Measurements from ENCODE around the gene LIPT2.

Gene LIPT2

DNA sequence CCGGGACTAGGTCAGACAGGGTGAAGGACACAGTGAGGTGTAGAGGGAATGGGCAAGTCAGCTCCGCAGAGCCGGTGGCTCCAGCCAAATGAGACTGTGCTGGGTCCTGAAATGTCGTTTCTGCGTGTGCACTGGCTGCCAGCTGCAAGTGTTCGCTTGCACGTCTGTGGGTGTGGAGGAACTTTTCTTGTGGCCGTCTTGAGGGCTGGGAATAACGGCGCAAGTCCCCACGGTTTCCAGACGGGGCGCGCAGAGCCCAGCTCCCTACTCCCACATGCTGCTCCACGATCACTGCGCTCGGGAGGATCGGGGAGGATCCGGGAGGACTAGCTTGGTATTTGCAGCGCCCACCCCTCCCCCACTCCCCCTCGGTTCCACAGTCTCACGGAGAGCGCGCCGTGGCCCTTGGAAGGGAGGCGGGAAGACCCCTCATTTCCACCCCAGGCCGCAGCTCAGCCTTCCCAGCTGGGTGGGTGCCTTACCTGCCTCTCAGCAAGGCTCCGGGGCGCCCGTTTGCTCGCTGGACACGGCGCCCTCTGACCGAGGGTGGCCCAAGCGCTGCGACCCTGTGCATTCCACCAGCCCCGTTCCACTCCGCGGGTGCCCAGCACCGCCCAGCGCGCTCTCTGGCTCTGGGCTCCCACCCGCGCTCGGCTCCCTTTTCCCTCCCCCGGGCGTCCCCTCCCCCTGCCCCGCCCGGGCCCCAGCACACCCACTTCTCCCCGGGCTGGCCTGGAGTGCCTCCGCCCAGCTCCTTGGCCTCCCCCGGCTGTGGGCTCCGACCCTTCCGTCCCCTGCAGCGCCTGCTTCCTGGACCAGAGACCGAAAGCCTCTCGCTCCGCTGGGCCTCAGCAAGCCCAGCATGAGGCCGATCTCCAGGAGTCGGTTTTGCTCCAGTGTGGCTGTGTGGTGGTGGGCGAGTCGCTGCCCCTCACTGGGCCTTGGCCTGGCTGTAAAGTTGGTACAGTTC, 26.3 kb downstream of the LIPT2 start, which contains the start of gene KCNE3:
KCNE3 (minus strand) TSS at position 634 of the 970 bp plus-strand sequence. CDS start 9,986 bp downstream, outside the sequence.
- DNase-seq (ENCODE audit: low read depth in 2 of 2) = no peak

DNA sequence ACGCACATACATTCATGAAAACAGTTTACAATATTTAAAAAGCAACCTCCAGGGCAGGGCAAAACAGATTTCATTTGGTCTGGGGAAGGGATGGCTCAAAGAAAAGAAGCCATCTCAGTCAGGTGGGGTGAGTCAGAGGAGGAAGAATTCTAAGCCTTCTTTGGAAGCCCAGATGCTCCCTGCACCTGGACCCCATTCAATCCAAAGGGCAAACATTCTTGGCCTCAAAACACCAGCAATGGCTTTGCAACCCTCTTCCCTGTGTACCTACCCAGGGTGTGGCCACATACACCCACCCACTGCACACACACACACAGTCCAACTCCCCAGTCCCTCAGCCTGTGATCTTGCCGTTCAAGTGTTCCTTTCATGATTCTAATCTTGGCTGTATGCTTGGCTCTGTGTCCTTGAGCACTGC, 28.2 kb downstream of the LIPT2 start:
- no peak for DNase-seq (ENCODE audit: low read depth in 2 of 2)

DNA sequence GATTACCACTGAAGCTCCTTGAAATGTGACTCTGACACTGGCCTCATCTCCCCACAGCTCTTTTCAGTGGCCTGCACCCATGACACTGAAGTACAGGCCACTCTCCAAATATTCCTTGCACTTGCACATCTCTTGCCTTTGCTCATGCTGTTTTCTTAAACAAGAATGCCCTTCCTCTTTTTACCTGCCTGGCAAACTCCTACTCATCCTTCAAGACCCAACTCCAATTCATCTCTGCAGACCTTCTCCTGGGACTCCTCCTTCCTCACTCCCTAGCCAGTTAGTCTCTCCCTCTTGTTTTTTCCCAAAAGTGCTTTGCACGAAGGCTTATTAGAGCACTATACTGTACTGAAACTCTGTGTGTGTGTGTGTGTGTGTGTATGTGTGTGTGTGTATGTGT, 28.8 kb downstream of the LIPT2 start:
- no peak for DNase-seq (ENCODE audit: low read depth in 2 of 2)

DNA sequence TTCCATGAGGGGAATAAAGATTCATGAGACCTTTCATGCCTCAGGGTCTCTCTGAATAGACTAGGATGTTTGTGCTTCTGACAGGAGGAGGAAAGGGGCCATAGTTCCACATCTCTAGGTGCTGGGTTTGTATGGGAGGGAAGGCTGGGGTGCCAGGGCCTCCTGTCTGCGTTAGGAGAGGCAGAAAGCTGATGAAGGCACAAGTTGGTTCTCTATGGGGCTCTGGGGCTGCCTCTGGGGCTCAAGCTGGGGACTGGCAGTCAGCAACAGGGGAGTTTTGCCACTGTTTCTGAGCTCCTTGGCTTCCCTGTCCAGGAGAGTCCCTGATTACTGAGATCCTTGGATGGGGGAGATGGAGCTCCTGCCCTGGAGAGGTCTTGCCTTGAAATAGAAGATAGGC, 30.3 kb downstream of the LIPT2 start:
- DNase-seq (ENCODE audit: low read depth in 2 of 2) = no peak

DNA sequence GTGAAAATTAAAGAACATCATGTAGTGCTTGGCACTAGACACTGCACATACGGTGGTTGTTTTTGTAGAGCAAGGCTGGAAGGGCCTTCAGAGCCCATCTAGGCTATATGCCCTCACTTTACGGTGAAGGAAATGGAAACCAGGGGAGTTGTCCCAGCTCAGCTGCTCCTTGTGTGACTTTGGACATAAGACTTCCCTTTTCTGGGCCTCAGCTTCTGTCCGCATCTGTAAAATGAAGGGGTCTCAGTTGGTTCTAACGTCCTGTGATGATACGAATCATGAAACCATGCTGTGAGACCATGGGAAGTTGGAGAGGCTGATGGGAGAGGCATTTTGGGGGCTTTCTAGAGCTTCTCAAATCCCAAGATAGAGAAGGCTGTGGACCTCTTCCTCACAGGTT, 30.9 kb downstream of the LIPT2 start:
- DNase-seq (ENCODE audit: low read depth in 2 of 2) = no peak

DNA sequence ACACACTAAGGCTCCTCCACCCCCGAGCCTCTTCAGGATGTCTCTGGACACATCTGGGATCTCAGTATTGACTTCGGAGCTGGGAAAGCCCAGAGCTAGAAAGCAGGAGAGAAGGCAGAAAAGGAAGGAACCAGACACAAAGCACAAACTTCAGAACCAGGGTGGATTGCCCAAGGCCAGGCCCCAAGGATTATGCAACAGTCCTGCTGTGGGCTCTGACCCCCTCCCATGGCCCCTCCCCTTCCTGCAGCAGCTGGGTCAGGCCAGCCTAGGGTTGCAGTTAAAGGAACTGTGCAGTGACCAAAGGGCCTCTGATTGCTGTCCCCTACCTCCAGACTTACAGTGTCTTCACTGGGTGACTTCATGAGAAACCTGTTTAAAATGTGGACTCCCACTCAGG, 31.5 kb downstream of the LIPT2 start:
- DNase-seq (ENCODE audit: low read depth in 2 of 2) = no peak

DNA sequence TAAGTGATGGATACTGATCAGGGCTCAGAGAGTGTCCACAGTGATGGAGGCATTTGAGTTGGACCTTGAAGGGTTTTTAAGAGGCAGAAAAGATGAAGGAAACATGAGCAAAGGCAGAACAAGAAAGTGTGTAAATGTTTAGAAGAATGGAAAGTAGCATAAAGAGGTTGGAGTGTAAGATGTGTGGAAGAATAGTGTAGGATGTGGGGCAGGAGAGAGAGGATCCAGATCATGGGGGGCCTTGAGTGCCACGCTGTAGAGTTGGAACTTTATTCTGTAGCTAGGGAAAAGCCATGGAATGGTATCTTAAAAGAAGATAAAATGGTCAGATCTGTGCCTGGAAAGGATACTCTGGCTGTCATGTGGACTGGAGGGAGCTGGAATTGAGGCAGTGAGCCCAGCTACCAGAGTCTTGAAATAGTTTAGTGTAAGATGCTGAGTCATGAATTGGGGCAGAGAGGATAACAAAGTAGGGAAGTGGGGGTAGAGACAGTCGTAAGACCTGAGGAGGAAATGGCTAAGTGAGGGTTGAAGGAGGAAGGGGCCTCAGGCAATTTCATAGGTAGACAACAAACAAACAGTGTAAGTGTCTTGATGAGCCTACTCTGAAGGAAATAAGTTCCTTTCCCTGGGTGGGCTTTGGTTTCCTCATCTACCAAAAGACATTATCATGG, 32.9 kb downstream of the LIPT2 start:
- no peak for DNase-seq (ENCODE audit: low read depth in 2 of 2)

DNA sequence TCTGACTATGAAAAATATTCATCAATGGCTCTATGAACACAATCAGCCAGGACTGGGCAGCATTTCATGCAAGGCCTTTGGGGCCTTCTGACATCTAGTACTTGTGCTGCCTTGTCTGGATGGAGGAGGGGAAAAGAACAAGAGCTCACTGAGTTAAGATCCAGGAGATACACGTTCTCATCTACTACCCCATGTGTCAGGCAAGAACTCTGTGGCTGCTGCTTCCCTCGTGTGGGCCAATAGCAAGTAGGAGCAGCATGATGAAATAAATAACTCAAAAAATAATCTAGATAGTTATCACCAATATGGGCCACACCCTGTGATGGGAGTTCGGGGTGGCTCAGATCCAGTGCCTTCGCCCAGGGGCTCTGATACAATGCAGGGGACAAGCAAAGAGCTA, 33.5 kb downstream of the LIPT2 start:
- DNase-seq (ENCODE audit: low read depth in 2 of 2) = no peak

DNA sequence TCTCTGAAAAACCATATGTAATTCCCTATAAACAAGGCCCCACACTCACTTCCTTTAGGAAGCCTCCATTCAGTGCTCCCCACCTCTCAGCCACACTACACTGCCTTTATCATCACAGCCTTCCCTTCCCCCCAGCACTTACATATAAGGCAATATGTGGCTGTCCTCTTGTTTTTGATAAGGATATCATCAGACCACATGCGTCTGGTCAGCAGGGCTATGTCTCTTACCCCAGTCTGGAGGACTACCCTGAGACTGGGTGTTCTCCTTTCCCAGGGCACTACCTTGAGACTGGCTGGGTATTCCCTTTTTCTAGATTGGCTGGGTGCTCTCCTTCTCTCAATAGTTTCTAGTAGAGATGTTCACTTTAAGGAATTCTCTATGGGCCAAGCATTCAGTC, 33.9 kb downstream of the LIPT2 start:
- DNase-seq (ENCODE audit: low read depth in 2 of 2) = no peak

DNA sequence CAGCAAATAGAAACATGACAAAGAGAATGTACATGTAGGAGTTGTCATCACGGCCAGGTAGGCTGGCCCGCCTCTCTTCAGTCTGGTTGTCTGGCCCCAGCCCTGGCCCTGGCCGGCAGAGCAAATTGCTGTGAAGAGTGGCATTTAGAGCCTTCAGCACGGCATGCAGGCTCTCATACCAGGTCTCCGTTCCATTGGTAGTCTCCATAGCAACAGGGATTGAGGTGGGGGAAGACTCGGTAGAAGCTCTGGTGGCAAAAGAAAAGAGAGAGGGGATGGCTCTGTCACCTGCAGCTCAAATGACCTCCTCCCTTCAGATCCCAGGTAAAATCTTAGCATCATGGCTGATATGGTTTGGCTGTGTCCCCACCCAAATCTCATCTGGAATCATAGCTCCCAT, 36.2 kb downstream of the LIPT2 start:
- no peak for DNase-seq (ENCODE audit: low read depth in 2 of 2)

DNA sequence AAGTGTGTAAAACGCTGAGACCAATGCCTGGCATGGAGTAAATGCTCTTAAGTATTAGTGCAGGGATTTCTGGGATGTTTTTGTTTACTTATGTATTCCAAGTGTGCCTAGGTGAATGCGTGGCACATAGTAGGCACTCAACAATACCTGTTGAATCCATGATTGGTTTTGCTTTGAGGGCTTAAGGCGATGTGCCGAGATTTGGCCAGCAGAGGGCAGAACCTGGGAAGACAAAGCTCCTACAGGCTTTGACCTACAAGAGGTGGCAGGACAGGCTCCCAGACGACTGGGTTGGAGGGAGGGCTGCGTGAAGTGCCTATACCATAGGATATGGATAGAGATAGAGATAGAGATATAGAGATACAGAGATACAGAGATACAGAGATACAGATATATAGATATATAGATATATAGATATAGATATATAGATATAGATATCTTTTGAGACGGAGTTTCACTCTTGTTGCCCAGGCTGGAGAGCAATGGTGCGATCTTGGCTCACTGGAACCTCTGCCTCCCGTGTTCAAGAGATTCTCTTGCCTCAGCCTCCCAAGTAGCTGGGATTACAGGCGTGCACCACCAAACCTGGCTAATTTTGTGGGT, 40.0 kb downstream of the LIPT2 start:
- DNase-seq (ENCODE audit: low read depth in 2 of 2) = peak; percentile 11 to 41

DNA sequence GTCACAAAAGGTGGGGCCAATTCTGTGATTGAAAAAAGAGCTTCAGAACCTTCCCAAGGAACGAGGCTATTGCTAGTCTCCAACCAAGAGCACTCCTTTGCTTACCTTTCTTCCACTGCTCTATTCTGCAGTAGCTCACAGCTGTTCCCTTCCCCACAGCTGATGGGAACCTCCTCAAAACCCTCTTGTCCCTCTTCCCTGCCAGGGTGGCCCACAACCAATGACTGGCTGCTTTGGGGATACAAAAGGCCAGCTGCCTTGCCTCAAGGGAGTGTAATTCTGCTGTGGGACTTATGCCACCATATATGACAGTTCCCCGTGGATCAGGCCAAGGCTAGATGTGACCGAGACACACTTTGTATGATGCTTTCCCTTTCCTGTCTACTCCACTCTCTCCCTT, 41.2 kb downstream of the LIPT2 start:
- no peak for DNase-seq (ENCODE audit: low read depth in 2 of 2)

DNA sequence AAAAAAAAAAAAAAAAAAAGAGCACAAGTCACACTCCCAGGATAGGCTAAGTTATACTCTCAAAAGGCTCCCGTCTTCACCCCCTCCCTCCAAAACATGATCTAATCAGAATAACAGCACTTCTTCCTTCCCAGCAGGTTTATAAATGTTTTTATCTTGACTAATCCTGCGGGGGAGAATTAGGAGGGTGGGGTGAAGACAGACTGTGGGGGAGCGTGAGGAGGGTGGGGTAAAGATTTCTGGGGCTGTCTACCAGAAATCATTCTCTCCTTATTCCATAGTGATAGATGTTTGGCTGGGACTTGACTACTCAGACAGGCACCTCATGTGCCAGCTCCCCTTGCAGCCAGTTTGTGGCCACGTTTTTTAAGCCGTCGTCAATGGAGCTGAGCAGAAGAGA, 43.2 kb downstream of the LIPT2 start:
- DNase-seq (ENCODE audit: low read depth in 2 of 2) = no peak

DNA sequence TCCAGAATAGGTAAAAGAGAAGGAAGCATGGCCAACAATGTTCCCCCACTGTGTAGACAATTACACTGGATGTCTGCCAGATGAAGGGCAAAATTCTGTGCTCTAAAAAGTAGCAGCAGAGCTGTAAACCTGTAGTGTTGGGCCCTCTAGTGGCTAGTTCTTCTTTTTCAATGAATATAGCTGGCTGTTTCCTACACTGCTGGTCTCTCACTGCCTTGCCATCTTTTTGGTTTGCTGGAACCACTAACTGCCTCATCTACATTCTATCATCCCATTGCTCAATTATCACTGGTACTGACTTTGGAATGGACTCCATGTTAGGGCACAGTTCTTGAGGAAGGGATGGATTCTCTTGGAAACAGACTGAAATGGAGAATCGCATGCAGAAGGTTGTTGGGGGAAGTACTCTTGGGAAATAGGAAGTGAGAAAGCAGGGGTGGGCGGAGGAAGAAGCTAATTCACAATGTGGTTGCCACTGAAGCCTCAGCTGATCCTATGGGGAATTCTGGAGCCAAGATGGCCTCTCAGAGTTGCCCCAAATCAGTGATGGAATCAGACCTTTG, 44.1 kb downstream of the LIPT2 start:
- DNase-seq (ENCODE audit: low read depth in 2 of 2) = no peak

DNA sequence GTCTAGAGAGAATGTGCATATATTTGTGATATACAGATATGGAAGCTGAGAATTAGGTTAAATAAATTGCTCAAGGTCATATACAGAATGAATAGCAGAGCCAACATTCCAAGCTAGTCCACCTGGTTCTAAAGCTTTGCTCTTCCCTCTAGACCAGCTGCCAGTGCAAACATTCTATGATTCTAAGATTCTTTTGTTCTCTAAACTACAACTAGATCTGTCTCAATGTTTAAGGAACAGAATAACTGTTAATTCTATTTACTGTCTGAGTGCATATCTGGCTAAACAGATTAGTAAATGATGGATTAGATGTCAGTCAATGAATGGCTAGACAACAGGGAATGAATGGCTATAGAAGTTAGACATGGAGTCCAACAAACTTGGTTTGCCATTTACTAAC, 45.8 kb downstream of the LIPT2 start:
- no peak for DNase-seq (ENCODE audit: low read depth in 2 of 2)

DNA sequence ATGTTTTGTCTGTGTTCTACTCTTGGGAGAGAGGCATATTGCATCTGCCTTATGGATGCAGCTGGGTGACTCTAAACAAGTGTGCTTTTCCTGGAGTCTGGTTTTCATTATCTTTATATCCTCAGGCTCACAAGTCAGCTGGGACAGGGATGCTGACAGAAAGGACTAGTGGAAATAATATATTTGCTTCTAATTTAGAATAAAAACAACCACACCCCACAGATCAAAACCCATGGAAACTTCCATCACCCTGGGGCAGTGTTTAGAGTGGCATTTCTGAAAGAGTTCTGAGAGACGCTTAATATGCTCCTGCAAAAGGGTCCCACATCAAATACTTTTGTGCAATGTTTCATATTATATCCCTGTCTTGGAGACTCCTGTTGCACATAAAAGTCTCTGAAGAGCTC, 47.0 kb downstream of the LIPT2 start:
- no peak for DNase-seq (ENCODE audit: low read depth in 2 of 2)

DNA sequence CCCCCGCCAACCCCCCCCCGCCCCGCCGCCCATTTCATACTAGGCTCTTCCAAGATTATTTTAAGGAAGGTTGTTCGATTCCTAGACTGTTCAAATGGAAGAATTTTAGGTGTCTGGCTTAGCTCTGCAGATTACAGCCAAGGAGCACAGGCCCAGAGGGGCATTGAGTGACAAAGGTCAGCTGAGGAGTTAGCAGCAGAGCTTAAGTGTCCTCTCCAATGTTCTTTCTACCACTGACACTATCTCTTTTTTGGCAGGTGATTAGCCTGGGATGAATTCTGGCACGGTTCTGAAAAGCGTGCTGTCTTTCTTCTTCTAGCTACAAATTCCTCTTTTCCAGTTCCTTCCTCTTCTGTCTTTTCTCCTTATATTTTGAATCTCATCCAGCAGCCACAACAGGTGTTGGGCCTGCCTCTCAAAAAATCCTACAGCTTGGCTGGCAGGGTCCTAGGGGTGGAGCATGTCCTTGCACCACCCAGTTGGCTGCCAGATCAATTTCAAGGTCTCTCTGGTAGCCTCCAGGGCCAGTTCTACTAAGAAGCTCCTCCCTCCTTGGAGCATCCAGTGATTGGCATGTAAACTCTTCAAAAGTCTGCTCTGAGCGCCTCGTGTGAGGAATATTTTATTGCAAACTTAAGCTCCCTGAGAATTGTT, 49.2 kb downstream of the LIPT2 start:
- DNase-seq (ENCODE audit: low read depth in 2 of 2) = no peak

DNA sequence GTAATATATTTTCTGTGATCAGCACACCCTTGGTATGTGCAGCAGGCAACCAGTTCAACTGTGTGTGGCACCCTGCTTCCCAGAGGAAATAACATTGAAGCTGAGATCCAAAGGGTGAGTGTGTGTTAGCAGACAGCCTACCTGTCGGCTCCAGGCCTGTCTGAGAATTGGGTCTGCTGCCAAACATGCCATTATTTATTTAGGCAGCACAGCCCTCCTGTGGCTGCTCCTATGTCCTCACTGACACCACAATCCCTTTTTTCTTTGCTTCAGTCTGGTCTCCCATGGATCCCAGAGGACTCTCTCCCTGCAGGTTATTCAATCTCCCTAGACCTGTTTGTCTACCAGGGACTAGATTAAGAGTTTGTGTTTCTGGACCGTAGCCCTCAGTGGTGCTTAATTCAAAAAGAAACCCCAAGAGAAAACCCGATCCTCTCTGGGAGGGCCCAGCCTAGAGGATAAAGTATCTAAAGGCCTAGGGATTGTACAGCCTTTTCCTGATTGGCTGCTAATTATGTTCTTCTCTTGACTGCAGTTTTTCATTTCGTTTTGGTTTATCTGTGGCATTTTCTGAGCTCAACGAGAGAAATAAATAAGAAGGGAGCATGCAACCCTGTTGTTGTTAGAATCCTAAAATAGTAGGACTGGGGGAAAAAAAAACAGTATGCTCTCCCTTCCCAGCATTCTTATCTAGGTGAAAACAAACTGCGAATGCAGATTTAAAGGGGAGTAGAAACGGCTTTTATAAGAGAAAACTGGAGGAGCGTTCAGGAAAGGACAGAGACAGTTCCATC, 50.3 kb downstream of the LIPT2 start:
- DNase-seq (ENCODE audit: low read depth in 2 of 2) = no peak

DNA sequence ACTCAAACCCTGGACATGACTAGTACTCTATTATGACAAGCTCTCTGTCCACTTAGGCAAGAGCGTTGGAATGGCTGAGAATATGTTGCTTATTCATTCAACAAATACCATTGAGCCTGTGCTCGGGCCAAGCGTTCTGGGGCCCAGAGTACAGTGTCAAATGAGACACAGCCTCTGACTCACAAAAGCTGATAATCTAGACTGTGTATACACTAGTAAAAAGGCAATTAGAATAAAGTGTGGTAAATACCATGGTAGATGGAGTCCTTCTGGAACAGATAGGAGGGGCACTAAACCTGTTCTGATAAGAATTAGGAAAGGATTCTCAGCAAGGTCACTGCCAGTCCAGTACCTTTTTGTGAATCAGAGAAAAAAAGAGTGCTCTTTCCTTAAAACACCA, 50.9 kb downstream of the LIPT2 start:
- no peak for DNase-seq (ENCODE audit: low read depth in 2 of 2)
